Neutrophil (primary cell): ENCODE measurements around the gene TPX2.

ENCODE experiments used
- H3K27ac ChIP-seq: fragments of 200-600 bp; sonication (generic); 2 replicates; pipeline ENCODE4 v1.5.1; 2016; ENCODE audit warnings: mild to moderate bottlenecking, moderate library complexity
- H3K27me3 ChIP-seq: fragments of 200-600 bp; sonication (generic); 2 replicates; pipeline ENCODE4 v1.6.0; 2016; ENCODE audit warnings: mild to moderate bottlenecking
- H3K36me3 ChIP-seq: fragments of 200-600 bp; sonication (generic); 2 replicates; pipeline ENCODE4 v1.5.1; 2017
- H3K4me1 ChIP-seq, 2 experiments: fragments of 200-600 bp in 1 of 2; sonication (generic) in 1 of 2; 1 replicate in 1 of 2; 2 replicates in 1 of 2; pipeline versions ENCODE4 v1.5.1 to v1.6.1; 2013 to 2016; ENCODE audit warnings: low read depth in 1 of 2, low read length in 1 of 2, mild to moderate bottlenecking in 1 of 2, moderate library complexity in 1 of 2; ENCODE audit not compliant: control insufficient read depth in 1 of 2, insufficient read depth in 1 of 2
- H3K4me3 ChIP-seq, 2 experiments: fragments of 200-600 bp in 1 of 2; sonication (generic) in 1 of 2; 1 replicate in 1 of 2; 2 replicates in 1 of 2; pipeline ENCODE4 v1.5.1; 2013 to 2016; ENCODE audit warnings: low read depth in 1 of 2, low read length in 1 of 2, mild to moderate bottlenecking in 1 of 2, moderate library complexity in 1 of 2
- H3K9me3 ChIP-seq: fragments of 200-600 bp; sonication (generic); 2 replicates; pipeline ENCODE4 v1.5.1; 2016
- TF ChIP-seq, protein P1 (sequence below): fragments of 200-600 bp; sonication (generic); IDR thresholded peaks from 2 replicates; pipeline ENCODE4 v1.5.1; 2016; ENCODE audit warnings: antibody characterized with exemption

Gene TPX2

DNA sequence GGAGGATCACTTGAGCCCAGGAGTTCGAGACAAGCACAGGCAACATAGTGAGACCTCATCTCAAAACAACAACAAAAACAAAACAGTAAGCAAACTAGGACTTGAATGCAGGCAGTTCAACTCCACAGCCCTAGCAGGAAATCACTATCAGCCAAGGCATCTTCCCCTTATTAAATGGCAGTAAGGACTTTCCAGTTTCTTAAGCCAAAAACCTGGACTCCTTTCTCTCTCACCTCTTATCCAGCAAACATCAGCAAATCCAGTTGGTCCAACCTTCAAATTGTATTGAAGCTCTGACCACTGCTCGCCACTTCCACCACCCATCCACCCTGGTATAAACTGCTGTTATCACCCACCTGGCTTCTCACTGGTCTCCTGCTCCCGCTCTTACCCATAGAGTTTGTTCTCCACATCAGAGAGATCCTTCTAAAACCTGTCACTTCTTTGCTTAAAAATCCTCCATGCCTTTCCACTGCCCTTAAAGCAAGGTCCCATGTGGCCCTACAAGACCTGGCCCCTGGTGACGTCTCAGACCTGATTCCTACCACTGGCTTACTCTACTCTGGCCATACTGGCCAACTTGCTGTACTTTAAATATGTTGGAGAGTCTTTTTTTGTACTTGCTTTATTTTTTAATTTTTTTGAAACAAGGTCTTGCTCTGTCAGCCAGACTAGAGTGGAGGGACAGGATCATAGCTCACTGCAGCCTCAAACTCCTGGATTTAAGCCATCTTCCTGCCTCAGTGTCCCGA lies 44.1 kb upstream of the TPX2 start:
- H3K4me1 ChIP-seq, result peaks cover 7 to 10% of the 10 kb centered on the region in 2 experiments
- no peaks in the 10 kb centered on the region for H3K9me3 ChIP-seq
- peaks cover 31% of the 10 kb centered on the region for H3K36me3 ChIP-seq
- TF ChIP-seq, protein P1, sequence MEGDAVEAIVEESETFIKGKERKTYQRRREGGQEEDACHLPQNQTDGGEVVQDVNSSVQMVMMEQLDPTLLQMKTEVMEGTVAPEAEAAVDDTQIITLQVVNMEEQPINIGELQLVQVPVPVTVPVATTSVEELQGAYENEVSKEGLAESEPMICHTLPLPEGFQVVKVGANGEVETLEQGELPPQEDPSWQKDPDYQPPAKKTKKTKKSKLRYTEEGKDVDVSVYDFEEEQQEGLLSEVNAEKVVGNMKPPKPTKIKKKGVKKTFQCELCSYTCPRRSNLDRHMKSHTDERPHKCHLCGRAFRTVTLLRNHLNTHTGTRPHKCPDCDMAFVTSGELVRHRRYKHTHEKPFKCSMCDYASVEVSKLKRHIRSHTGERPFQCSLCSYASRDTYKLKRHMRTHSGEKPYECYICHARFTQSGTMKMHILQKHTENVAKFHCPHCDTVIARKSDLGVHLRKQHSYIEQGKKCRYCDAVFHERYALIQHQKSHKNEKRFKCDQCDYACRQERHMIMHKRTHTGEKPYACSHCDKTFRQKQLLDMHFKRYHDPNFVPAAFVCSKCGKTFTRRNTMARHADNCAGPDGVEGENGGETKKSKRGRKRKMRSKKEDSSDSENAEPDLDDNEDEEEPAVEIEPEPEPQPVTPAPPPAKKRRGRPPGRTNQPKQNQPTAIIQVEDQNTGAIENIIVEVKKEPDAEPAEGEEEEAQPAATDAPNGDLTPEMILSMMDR, result no peak
- H3K27me3 ChIP-seq, result no peaks in the 10 kb centered on the region
- no peak overlapping the region for H3K27ac ChIP-seq
- no peak overlapping the region for H3K4me3 ChIP-seq

DNA sequence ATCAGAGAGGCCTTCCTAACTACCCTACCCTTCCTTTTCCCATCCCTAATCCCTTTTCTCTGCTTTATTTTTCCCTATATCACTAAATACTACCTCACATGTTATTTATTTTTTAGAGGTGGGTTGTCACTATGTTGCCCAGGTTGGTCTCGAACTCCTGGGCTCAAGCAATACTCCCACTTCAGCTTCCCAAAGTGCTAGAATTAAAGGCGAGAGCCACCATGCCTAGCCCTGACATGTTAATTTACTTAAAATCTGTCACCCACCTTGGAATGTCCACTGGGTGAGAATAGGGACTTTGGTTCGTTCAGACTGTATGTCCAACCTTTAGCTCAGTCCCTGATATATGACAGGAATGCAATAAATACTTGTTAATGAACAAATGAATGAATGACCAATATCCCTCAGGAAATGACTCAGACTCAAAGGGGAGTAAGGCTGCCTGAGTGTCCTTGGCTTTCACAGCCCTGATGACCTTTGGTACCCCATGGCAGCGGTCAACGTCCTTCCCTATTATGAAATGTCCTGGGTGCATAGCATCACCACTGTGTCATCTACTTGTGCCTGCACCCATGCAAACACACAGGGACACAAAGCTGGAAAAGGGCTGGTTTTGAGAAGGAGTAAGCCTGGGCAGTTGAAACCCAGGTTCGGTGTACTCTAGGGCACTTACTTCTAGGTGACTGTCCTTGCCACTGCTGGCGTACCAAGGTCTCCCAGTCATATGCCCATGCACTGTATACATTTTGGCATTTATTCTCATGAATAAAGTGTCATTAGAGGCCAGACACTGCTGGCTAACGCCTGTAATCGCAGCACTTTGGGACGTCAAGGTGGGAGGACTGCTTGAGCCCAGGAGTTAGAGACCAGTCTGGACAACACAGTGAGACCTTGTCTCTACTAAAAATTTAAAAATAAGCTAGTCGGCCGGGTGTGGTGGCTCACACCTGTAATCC lies 43.0 kb upstream of the TPX2 start:
- peaks cover 32% of the 10 kb centered on the region for H3K36me3 ChIP-seq
- no peaks in the 10 kb centered on the region for H3K9me3 ChIP-seq
- no peak overlapping the region for H3K27ac ChIP-seq
- H3K27me3 ChIP-seq, result no peaks in the 10 kb centered on the region
- TF ChIP-seq, protein P1, result no peak
- H3K4me1 ChIP-seq, result peaks cover 7 to 10% of the 10 kb centered on the region in 2 experiments
- H3K4me3 ChIP-seq, result no peak overlapping the region

DNA sequence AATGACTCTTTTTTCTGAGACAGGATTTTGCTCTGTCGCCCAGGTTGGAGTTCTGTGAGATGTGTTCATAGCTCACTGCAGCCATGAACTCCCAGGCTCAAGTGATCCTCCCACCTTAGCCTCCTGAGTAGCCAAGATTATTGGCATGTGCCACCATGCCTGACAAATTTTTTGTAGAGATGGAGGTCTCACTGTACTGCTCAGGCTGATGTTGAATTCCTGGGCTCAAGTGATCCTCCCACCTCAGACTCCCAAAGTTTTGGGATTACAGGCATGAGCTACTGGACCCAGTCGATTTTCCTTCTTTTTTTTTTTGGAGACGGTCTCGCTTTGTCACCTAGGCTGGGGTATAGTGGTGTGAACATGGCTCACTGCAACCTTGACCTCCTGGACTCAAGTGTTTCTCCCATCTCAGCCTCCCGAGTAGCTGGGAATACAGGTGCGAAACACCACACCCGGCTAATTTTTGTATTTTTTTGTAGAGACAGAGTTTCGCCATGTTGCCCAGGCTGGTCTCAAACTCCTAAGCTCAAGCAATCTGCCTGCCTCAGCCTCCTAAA lies 40.8 kb upstream of the TPX2 start:
- Histone ChIP-seq H3K9me3 (no peaks in the 10 kb centered on the region), H3K4me1 (peaks cover 7 to 10% of the 10 kb centered on the region in 2 experiments), H3K27me3 (no peaks in the 10 kb centered on the region), H3K4me3 (no peak overlapping the region), H3K27ac (no peak overlapping the region), H3K36me3 (peaks cover 30% of the 10 kb centered on the region)
- TF ChIP-seq, protein P1, result no peak

DNA sequence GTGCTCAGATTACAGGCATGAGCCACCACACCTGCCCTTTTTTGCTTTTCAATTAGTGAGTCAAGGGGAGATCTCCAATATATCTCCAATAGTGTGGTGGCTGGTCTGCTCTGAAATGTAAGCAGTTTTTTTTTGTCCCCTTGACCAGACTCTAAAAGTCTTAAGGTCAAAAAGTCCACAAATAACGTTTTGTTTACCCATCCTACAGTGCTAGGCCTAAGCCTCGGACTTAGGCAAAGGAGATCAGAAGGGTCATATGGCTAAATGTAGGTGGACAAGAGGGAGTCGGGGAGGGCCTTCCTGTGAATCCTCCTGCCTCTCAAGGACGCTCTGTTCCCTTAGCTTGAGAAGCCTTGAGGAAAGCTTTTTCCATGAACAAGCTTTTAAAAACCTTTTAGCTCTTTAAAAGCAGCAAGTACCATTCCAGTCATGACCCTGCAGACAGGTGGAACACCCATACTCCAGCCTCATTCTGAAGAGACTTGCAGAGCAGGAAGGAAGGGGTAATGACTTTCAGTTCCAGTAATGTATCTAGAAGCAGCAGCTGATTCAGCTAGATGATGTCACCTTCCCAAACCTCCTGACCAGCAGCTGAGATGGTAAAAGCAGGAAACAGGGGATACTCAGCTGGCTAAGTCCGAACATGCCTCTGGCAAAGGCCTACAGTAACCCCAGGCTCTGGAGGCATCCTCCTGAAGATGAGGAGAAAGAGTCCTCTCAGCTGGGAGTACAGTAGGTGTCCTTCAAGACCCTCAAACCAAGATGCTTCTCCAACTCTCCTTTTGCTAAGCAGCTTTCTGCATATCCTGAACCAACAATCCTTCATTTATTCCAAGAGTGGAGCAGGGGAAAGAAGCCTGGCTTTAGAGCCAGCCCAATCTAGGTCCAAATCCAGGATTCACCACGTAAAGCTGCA lies 40.0 kb upstream of the TPX2 start:
- H3K4me3 ChIP-seq, result no peak overlapping the region
- peaks cover 7 to 10% of the 10 kb centered on the region in 2 experiments for H3K4me1 ChIP-seq
- no peaks in the 10 kb centered on the region for H3K9me3 ChIP-seq
- peaks cover 23% of the 10 kb centered on the region for H3K36me3 ChIP-seq
- TF ChIP-seq, protein P1, result no peak
- no peaks in the 10 kb centered on the region for H3K27me3 ChIP-seq
- peak overlapping the region; percentile 50 for H3K27ac ChIP-seq
